ENCODE data around the gene SLC25A13. TPM values are rescaled to one million over a fixed set of nuclear protein-coding genes. Genes with fewer than 3 reads are reported as not detected.
"Not testable (repeated sequence)": the region's sequence is repeated elsewhere in the genome, so short reads cannot be mapped to it uniquely, and the experiment has no call there.

Gene SLC25A13
- total RNA-seq, 4 donors from 2014 or later, result 2.3 to 53.0 (median 39.3) TPM

GRCh38 chr7:96167424-96167823, 154.5 kb downstream of the SLC25A13 start:
- no peaks in the 10 kb centered on the region for H3K9me3 ChIP-seq
- intact Hi-C loops (cut with DNase I; ENCODE audit: low total_unique reads), result no loop called here
- no peak for DNase-seq
- no peak overlapping the region for H3K4me3 ChIP-seq
- no peaks in the 10 kb centered on the region for H3K27me3 ChIP-seq
- TF ChIP-seq CTCF (IDR thresholded peaks at IDR 0.05) (no peak), POLR2A (IDR thresholded peaks at IDR 0.05) (no peak)
- no peaks in the 10 kb centered on the region for H3K4me1 ChIP-seq
- no peaks in the 10 kb centered on the region for H3K36me3 ChIP-seq
- no peak overlapping the region for H3K27ac ChIP-seq

DNA sequence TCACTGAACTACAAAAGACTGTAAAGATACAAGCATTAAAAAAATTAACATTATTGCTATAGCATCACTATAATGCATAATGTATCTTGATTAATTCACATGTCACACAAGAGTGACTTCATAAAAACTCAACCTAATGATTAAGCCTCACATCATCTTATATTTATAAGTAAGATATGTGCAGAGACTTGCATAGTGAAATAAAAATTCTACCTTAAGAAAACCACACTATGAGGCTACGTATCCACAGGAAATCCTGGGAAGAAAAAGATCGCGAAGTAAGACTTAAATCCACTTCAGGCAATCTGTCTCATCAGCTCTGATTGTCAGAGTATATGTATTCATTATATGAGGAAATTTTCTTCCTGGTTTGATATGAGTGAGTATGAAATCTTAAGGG, 160.0 kb downstream of the SLC25A13 start:
- no peaks in the 10 kb centered on the region for H3K4me1 ChIP-seq
- no peak overlapping the region for H3K4me3 ChIP-seq
- no peaks in the 10 kb centered on the region for H3K9me3 ChIP-seq
- no peak for DNase-seq
- no peak overlapping the region for H3K27ac ChIP-seq
- intact Hi-C loops (cut with DNase I; ENCODE audit: low total_unique reads), result no loop called here
- TF ChIP-seq POLR2A (IDR thresholded peaks at IDR 0.05) (no peak), CTCF (IDR thresholded peaks at IDR 0.05) (no peak)
- no peaks in the 10 kb centered on the region for H3K27me3 ChIP-seq
- no peaks in the 10 kb centered on the region for H3K36me3 ChIP-seq

- TF ChIP-seq CTCF (IDR thresholded peaks at IDR 0.05) (no peak), POLR2A (IDR thresholded peaks at IDR 0.05) (no peak)
- Histone ChIP-seq H3K27me3 (no peaks in the 10 kb centered on the region), H3K9me3 (no peaks in the 10 kb centered on the region), H3K4me1 (no peaks in the 10 kb centered on the region), H3K27ac (no peak overlapping the region), H3K36me3 (no peaks in the 10 kb centered on the region), H3K4me3 (no peak overlapping the region)
- DNase-seq, result no peak
- intact Hi-C loops (cut with DNase I; ENCODE audit: low total_unique reads), result no loop called here
Observed at GRCh38 chr7:96157856-96158255, 164.0 kb downstream of the SLC25A13 start.

DNA sequence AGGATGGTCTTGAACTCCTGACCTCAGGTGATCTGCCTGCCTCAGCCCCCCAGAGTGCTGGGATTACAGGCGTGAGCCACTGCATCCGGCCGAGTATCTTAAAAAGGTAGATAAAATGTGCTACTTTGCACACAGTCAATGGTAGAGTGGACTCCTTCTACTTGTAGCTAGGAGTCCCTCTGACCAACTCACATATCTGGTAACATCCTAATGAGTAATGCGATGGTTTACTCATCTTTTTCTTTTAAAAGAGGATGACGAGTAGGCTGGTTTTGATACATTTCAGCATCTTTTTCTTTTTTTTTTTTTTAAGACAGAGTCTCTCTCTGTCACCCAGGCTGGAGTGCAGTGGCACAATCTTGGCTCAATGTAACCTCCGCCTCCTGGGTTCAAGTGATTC, 167.4 kb downstream of the SLC25A13 start:
- H3K27me3 ChIP-seq; H3K9me3 ChIP-seq; H3K27ac ChIP-seq; DNase-seq; H3K4me1 ChIP-seq; intact Hi-C loops (cut with DNase I; ENCODE audit: low total_unique reads); H3K4me3 ChIP-seq; H3K36me3 ChIP-seq: not testable (repeated sequence)

GRCh38 chr7:96152706-96153105, 169.2 kb downstream of the SLC25A13 start:
- intact Hi-C loops (cut with DNase I; ENCODE audit: low total_unique reads), result no loop called here
- H3K36me3 ChIP-seq, result no peaks in the 10 kb centered on the region
- DNase-seq, result no peak
- no peak overlapping the region for H3K27ac ChIP-seq
- no peaks in the 10 kb centered on the region for H3K9me3 ChIP-seq
- H3K4me1 ChIP-seq, result no peaks in the 10 kb centered on the region
- TF ChIP-seq CTCF (IDR thresholded peaks at IDR 0.05) (no peak), POLR2A (IDR thresholded peaks at IDR 0.05) (no peak)
- H3K27me3 ChIP-seq, result no peaks in the 10 kb centered on the region
- H3K4me3 ChIP-seq, result no peak overlapping the region

DNA sequence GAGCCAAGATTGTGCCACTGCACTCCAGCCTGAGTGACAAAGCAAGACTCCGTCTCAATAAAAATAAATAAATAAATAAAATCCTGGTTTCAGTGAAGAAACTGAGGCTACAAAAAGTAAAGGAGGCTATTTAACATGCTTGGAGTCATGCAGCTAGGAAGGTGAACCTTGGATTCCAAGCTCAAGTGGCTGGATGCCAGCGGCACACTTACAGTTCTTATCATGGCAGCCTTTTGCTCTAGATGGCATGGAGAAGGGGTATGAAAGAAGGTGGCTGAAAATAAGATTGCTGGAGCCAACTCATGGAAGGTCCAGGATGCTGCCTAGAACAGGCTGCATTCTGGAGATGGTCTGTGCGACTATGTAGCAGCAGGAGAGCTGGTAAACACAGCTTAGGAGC, 170.0 kb downstream of the SLC25A13 start:
- DNase-seq, result no peak
- H3K36me3 ChIP-seq, result no peaks in the 10 kb centered on the region
- H3K27me3 ChIP-seq, result no peaks in the 10 kb centered on the region
- H3K27ac ChIP-seq, result no peak overlapping the region
- H3K4me3 ChIP-seq, result no peak overlapping the region
- no peak for TF ChIP-seq CTCF (IDR thresholded peaks at IDR 0.05)
- no peak for TF ChIP-seq POLR2A (IDR thresholded peaks at IDR 0.05)
- H3K9me3 ChIP-seq, result no peaks in the 10 kb centered on the region
- H3K4me1 ChIP-seq, result no peaks in the 10 kb centered on the region
- intact Hi-C loops (cut with DNase I; ENCODE audit: low total_unique reads), result no loop called here

All from uterus (tissue), 4 donors.